ENCODE results near the gene ACVR1C. TPM values are rescaled to one million over a fixed set of nuclear protein-coding genes. Genes with fewer than 3 reads are reported as not detected.
"Not testable (repeated sequence)": the region's sequence is repeated elsewhere in the genome, so short reads cannot be mapped to it uniquely, and the experiment has no call there.

The ACVR1C gene
- total RNA-seq, 1 donor from 2014 or later: 0.17 TPM

DNA sequence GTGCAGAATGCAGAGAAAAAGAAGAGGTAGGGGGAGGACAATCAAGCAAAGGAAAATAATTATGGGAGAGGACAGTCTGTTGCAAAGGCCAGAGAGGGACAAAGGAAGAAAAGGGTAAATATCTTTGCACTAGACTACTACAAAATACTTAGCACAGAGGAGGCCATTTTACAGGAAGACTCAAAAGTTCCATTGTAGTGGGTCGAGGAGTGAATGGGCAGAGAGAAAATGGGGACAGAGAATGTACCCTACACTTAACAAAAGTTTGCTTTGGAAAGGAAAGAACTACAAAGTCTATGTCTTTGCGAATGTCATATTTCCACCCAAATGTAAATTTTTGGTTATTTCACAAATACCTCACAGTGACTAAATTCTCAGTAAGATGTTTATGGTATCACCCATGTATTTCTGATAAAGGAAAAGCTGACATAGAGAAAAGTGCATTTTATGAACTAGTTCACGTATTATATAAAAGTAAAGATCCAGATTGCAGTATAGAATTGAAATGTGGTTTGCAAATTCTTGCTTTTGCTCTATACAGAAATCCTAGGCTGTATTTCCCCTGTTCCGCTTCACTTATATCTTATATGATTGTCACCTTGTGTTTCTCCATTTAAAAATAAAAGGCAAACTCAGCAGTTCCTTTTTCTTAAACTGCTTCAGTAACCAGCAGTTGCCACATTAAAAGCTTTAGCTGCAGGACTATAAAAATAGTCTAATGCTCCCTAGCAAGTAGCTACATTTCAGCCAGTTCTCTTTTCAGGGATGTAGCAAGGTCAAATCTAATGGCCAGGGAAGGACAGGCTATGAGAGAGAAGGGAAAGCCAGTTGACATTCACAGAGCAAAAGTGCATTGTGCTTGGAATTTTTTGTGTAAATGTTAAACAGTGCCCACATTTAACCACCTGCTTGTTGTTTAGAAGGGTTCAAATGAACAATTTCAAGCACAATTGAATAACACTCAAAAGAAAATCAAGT is 105.1 kb downstream of the ACVR1C start:
- Mint-ChIP-seq H3K27ac (ENCODE audit: unreplicated experiment) (no peak overlapping the region), H3K4me3 (ENCODE audit: unreplicated experiment) (no peak overlapping the region), H3K9me3 (ENCODE audit: low read depth) (no peaks in the 10 kb centered on the region), H3K27me3 (ENCODE audit: low read depth) (peaks cover 37% of the 10 kb centered on the region), H3K4me1 (ENCODE audit: low read depth) (no peaks in the 10 kb centered on the region), H3K36me3 (ENCODE audit: low read depth) (peaks cover 5% of the 10 kb centered on the region)
- TF ChIP-seq CTCF (IDR thresholded peaks at IDR 0.05): no peak
- DNase-seq (ENCODE audit: low spot score): no peak

GRCh38 chr2:157514966-157515365 is 113.7 kb downstream of the ACVR1C start:
- H3K27ac Mint-ChIP-seq (ENCODE audit: unreplicated experiment); H3K36me3 Mint-ChIP-seq (ENCODE audit: low read depth); H3K4me1 Mint-ChIP-seq (ENCODE audit: low read depth); H3K4me3 Mint-ChIP-seq (ENCODE audit: unreplicated experiment); DNase-seq (ENCODE audit: low spot score); H3K9me3 Mint-ChIP-seq (ENCODE audit: low read depth): not testable (repeated sequence)
- H3K27me3 Mint-ChIP-seq (ENCODE audit: low read depth): peaks cover 23% of the 10 kb centered on the region

- Mint-ChIP-seq H3K27ac (ENCODE audit: unreplicated experiment) (no peak overlapping the region), H3K27me3 (ENCODE audit: low read depth) (peaks cover 31% of the 10 kb centered on the region), H3K36me3 (ENCODE audit: low read depth) (peaks cover 8% of the 10 kb centered on the region), H3K9me3 (ENCODE audit: low read depth) (peaks cover 15% of the 10 kb centered on the region), H3K4me3 (ENCODE audit: unreplicated experiment) (no peak overlapping the region), H3K4me1 (ENCODE audit: low read depth) (no peaks in the 10 kb centered on the region)
- DNase-seq (ENCODE audit: low spot score): no peak
- TF ChIP-seq CTCF (IDR thresholded peaks at IDR 0.05): peak; percentile 73
Observed at GRCh38 chr2:157509744-157510143, 118.9 kb downstream of the ACVR1C start.

GRCh38 chr2:157508676-157509075 is 120.0 kb downstream of the ACVR1C start:
- Mint-ChIP-seq H3K27ac (ENCODE audit: unreplicated experiment) (no peak overlapping the region), H3K9me3 (ENCODE audit: low read depth) (peaks cover 15% of the 10 kb centered on the region), H3K36me3 (ENCODE audit: low read depth) (peaks cover 8% of the 10 kb centered on the region), H3K27me3 (ENCODE audit: low read depth) (peaks cover 30% of the 10 kb centered on the region), H3K4me3 (ENCODE audit: unreplicated experiment) (no peak overlapping the region), H3K4me1 (ENCODE audit: low read depth) (no peaks in the 10 kb centered on the region)
- no peak for TF ChIP-seq CTCF (IDR thresholded peaks at IDR 0.05)
- no peak for DNase-seq (ENCODE audit: low spot score)

DNA sequence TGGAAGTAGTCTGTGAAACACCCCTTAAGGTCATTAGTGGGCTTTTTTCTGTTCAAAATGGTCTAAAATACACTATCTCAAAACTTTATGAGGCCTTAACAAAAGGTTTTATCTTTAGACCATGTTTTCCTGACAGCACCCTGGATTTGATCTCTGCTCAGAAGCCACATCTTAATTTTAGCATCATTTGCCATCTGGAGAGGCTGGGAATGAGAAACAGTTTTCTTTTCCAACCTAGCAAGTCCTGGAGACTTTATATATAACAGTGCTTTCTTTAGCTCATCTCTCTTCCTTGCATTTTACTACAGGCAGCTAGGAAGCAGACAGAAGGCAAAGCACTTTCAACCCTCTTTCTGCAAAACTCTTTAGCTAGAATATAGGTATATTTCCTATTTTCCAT is 122.1 kb downstream of the ACVR1C start:
- Mint-ChIP-seq H3K27me3 (ENCODE audit: low read depth) (peaks cover 24% of the 10 kb centered on the region), H3K36me3 (ENCODE audit: low read depth) (peaks cover 8% of the 10 kb centered on the region), H3K27ac (ENCODE audit: unreplicated experiment) (no peak overlapping the region), H3K9me3 (ENCODE audit: low read depth) (peaks cover 15% of the 10 kb centered on the region), H3K4me3 (ENCODE audit: unreplicated experiment) (no peak overlapping the region), H3K4me1 (ENCODE audit: low read depth) (no peaks in the 10 kb centered on the region)
- TF ChIP-seq CTCF (IDR thresholded peaks at IDR 0.05): no peak
- DNase-seq (ENCODE audit: low spot score): no peak
